Loucy (cell line): Measurements from ENCODE around the gene GDF2.

Source experiments
- CTCF ChIP-seq: fragments of 200-600 bp; sonication (generic); conservative IDR thresholded peaks from 2 replicates; pipeline ENCODE4 v1.5.1; 2014; ENCODE audit warnings: mild to moderate bottlenecking, antibody characterized with exemption, low read length
- EZH2phosphoT487 ChIP-seq: fragments of 200-600 bp; IDR thresholded peaks from 2 replicates; pipeline ENCODE4 v1.6.1; 2018; ENCODE audit warnings: antibody characterized with exemption, mild to moderate bottlenecking, moderate library complexity, borderline replicate concordance

- TF ChIP-seq EZH2phosphoT487 = no peak
- no peak for TF ChIP-seq CTCF
These were observed 21.8 kb upstream of the GDF2 start for GRCh38 chr10:47300429-47300931.
